Measurements from ENCODE around the gene PHTF1.
A peak's percentile ranks its signal among the peaks of the same experiment; 100 is the strongest.
"Not testable (repeated sequence)": the region's sequence is repeated elsewhere in the genome, so short reads cannot be mapped to it uniquely, and the experiment has no call there.

Gene PHTF1

GRCh38 chr1:113770031-113770430 is 10.7 kb upstream of the PHTF1 start:
- no peak for DNase-seq

DNA sequence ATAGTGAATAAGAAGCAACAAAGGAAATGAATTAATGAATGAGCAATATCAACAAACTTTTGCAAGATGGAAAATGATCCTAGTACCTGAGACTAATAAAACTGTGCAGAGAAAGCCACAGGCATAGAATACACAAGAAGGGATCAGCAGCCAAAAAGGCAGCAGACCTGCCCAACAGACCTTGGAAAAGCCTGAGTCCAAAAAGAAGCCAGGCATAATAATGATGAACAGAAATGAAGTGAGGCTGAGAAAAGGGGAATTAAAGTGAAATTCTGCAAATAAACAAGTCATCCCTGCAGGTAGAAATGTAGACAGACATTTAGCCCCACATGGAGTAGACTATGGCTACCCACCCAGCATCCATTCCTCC is 10.3 kb upstream of the PHTF1 start:
- DNase-seq: no peak

GRCh38 chr1:113768916-113769600 is 9.8 kb upstream of the PHTF1 start:
- DNase-seq: no peak

- DNase-seq: no peak
Observed at GRCh38 chr1:113765306-113766230, 6.3 kb upstream of the PHTF1 start.

DNA sequence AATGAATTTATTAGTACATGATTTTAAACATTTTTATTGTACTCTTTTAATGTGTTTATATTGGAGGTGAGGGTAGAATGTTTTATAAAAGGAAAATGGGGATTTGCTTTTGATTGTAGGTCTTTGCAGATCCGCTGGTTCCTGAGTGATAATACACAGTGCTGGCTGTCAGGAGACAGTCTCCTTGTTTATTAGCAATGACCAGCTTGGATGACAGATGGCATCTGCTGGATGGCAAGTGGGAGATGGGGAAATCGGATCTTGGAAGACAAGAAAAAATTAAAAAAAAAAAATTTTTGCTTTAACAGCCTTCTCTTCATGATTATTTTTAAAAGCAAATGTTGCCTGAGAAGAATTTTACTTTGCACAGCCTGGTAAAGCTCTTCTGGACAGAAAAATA is 4.4 kb upstream of the PHTF1 start:
- peak; percentile 95 for DNase-seq

GRCh38 chr1:113761937-113762336 is 2.7 kb upstream of the PHTF1 start:
- DNase-seq: no peak

- no peak for DNase-seq
Observed at GRCh38 chr1:113760102-113761080, 1.1 kb upstream of the PHTF1 start.

GRCh38 chr1:113758631-113759332 is 504 bp downstream of the PHTF1 start:
- peak; percentile 45 for DNase-seq

- no peak for DNase-seq
Observed at GRCh38 chr1:113756461-113756860, 2.8 kb downstream of the PHTF1 start.

- DNase-seq: not testable (repeated sequence)
Observed at GRCh38 chr1:113753333-113753732, 6.0 kb downstream of the PHTF1 start.

DNA sequence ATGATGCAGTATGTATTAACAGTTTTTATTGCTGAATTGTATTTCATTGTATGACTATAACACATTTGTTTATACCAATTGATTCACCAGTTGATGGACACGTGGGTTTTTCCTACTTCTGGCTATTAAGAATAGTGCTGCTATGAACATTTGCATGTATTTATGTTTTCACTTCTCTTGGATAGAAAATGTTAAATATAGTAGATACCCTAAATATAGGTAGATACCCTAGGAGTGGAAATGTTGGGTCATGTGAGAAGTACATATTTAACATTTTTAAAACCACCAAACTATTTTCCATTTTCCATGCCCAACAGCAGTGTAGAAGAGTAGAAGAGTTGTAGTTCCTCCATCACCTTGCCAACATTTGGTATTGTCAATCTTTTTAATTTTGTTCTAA is 7.8 kb downstream of the PHTF1 start:
- no peak for DNase-seq

GRCh38 chr1:113751114-113751513 is 8.2 kb downstream of the PHTF1 start:
- DNase-seq: no peak

GRCh38 chr1:113749402-113749801 is 9.9 kb downstream of the PHTF1 start:
- no peak for DNase-seq

- DNase-seq: no peak
Observed at GRCh38 chr1:113747376-113747775, 11.9 kb downstream of the PHTF1 start.

GRCh38 chr1:113745425-113745824 is 13.9 kb downstream of the PHTF1 start:
- DNase-seq: no peak

DNA sequence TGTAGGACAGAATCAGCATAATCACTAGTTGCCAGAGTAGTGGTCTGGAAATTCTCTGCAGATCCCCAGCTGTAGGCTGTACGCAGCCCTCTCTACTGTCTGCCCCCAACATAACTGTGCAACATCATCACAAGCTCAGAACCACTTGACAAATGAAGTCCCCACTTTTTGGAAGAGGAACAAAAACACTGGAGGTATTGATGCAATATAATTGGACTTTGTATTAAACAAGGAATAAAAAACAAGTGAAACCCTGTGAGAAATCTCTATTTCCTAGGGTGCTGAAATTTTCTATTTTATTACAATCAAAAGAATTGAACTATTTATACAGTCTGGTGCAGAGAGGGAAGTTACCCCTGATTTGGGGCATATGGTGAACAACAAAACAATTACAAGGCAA is 15.2 kb downstream of the PHTF1 start:
- no peak for DNase-seq

- DNase-seq: no peak
Observed at GRCh38 chr1:113742515-113742914, 16.8 kb downstream of the PHTF1 start.

- DNase-seq: no peak
Observed at GRCh38 chr1:113734357-113735055, 24.8 kb downstream of the PHTF1 start.

DNA sequence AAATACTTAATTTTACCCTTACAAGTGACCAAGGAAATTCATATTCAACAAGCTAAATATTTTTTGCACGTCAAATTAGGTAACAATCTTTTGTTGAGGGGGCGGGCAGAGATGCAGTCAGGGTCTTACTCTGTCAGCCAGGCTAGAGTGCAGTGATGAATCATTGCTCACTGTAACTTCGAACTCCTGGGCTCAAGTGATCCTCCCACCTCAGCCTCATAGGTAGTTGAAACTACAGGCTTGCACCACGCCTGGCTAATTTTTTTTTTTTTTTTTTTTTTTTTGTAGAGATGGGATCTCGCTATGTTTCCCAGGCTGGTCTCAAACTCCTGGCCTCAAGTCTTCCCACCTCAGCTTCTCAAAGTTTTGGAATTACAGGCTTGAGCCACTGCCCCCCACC is 26.5 kb downstream of the PHTF1 start:
- no peak for DNase-seq

DNA sequence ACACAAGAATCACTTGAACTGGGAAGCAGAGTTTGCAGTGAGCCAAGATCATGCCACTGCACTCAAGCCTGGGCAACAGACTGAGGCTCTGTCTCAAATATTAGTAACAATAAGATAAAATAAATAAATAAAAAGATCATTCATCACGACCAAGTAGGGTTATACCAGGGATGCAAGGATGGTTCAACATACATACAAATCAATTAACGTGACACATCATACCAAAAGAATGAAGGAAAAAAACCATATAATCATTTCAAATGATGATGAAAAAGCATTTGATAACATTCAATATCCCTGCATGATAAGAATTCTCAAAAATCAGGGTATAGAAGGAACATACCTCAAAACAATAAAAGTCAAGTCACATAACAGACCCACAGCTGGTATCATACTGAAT is 38.3 kb downstream of the PHTF1 start:
- no peak for DNase-seq

DNA sequence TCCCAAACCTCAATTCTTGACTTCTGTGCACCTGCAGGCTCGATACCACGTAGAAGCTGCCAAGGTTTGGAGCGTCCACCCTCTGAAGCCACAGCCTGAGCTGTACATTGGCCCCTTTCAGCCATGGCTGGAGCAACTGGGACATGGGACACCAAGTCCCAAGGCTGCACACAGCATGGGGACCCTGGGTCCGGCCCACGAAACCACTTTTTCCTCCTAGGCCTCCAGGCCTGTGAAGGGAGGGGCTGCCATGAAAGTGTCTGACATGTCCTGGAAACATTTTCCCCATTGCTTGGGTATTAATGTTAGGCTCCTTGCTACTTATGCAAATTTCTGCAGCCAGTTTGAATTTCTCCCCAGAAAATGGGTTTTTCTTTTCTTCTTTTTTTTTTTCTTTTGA is 40.7 kb downstream of the PHTF1 start:
- not testable (repeated sequence) for DNase-seq

- not testable (repeated sequence) for DNase-seq
Observed at GRCh38 chr1:113717506-113717905, 41.8 kb downstream of the PHTF1 start.
